Right lobe of liver (tissue), 4 donors: ENCODE results near the gene DDTL.

Source experiments
- CTCF ChIP-seq, 4 donors: fragments of 200-600 bp in 3 of 4; fragments of 450-650 bp in 1 of 4; IDR thresholded peaks; one replicate each; pipeline versions ENCODE4 v1.5.1 to v1.8.0; 2016 to 2022; ENCODE audit warnings: antibody characterized with exemption in 4 of 4, mild to moderate bottlenecking in 2 of 4
- POLR2A ChIP-seq: fragments of 450-650 bp; IDR thresholded peaks from one replicate; pipeline ENCODE4 v1.6.1; 2017; ENCODE audit warnings: antibody characterized with exemption, mild to moderate bottlenecking
- donor health status: DM: no; HTN: no; CAD: no.
- donor health status: DM: no; HTN: no; CAD: no.
- donor health status: DM: no; HTN: yes; CAD: no.

GRCh38 chr22:23926561-23926960 is 40.1 kb upstream of the DDTL start:
- no peak for TF ChIP-seq CTCF (IDR thresholded peaks at IDR 0.05)
- TF ChIP-seq POLR2A = no peak
